Astrocyte (in vitro differentiated cells and primary cell): ENCODE measurements around the gene RAB11FIP4. TPM values are rescaled to one million over a fixed set of nuclear protein-coding genes. Genes with fewer than 3 reads are reported as not detected.

Experiments used
- DNase-seq: peaks from one replicate; pipeline ENCODE4 v3.0.0-alpha.2; 2010; ENCODE audit warnings: low read depth
- FAIRE-seq: peaks from 2 replicates; lab custom pipeline; 2011; peaks lifted over from hg19 to GRCh38; lab: Jason Lieb, UNC
- H2AFZ ChIP-seq: 2 replicates; pipeline ENCODE4 v1.6.0; 2012; ENCODE audit warnings: low read depth, low read length, inconsistent platforms
- H3K27ac ChIP-seq: 2 replicates; pipeline ENCODE4 v1.5.1; 2011; ENCODE audit warnings: low read depth, low read length, inconsistent platforms
- H3K27me3 ChIP-seq: 2 replicates; pipeline ENCODE4 v1.6.0; 2011; ENCODE audit warnings: low read length, inconsistent platforms; ENCODE audit not compliant: insufficient read depth
- H3K36me3 ChIP-seq: 2 replicates; pipeline ENCODE4 v1.5.1; 2011; ENCODE audit warnings: low read length, inconsistent platforms; ENCODE audit not compliant: insufficient read depth
- H3K4me1 ChIP-seq: 2 replicates; pipeline ENCODE4 v1.5.1; 2011; ENCODE audit warnings: low read length, inconsistent platforms; ENCODE audit not compliant: insufficient read depth
- H3K4me2 ChIP-seq: 2 replicates; pipeline ENCODE4 v1.6.0; 2012; ENCODE audit warnings: low read length, inconsistent platforms
- H3K4me3 ChIP-seq: 2 replicates; pipeline ENCODE4 v1.5.1; 2011; ENCODE audit warnings: low read depth, mild to moderate bottlenecking, low read length, inconsistent platforms; ENCODE audit not compliant: insufficient read depth
- H3K79me2 ChIP-seq: 2 replicates; pipeline ENCODE4 v1.6.0; 2012; ENCODE audit warnings: mild to moderate bottlenecking, low read length, inconsistent platforms; ENCODE audit not compliant: insufficient read depth
- H3K9ac ChIP-seq: 2 replicates; pipeline ENCODE4 v1.6.0; 2012; ENCODE audit warnings: mild to moderate bottlenecking, low read length, inconsistent platforms
- H3K9me3 ChIP-seq: 2 replicates; pipeline ENCODE4 v1.5.1; 2012; ENCODE audit warnings: low read depth, mild to moderate bottlenecking, low read length, inconsistent platforms; ENCODE audit not compliant: insufficient read depth
- H4K20me1 ChIP-seq: 2 replicates; pipeline ENCODE4 v1.6.0; 2012; ENCODE audit warnings: low read length, inconsistent platforms; ENCODE audit not compliant: insufficient read depth
- H3K27ac Mint-ChIP-seq: one replicate; pipeline ENCODE4 v1.8.0; 2021; ENCODE audit warnings: mild to moderate bottlenecking, mixed read lengths; ENCODE audit not compliant: unreplicated experiment
- H3K27me3 Mint-ChIP-seq: one replicate; pipeline ENCODE4 v1.8.0; 2021; ENCODE audit warnings: low read depth, mixed read lengths; ENCODE audit not compliant: unreplicated experiment
- H3K36me3 Mint-ChIP-seq: one replicate; pipeline ENCODE4 v1.8.0; 2021; ENCODE audit warnings: low read depth, mixed read lengths; ENCODE audit not compliant: unreplicated experiment
- H3K4me1 Mint-ChIP-seq: one replicate; pipeline ENCODE4 v1.8.0; 2021; ENCODE audit warnings: low read depth, mixed read lengths; ENCODE audit not compliant: unreplicated experiment
- H3K4me3 Mint-ChIP-seq: one replicate; pipeline ENCODE4 v1.8.0; 2021; ENCODE audit warnings: mild to moderate bottlenecking, moderate library complexity, mixed read lengths; ENCODE audit not compliant: unreplicated experiment
- H3K9me3 Mint-ChIP-seq: one replicate; pipeline ENCODE4 v1.8.0; 2021; ENCODE audit warnings: mild to moderate bottlenecking, mixed read lengths; ENCODE audit not compliant: unreplicated experiment
- CTCF ChIP-seq: IDR thresholded peaks from 2 replicates; pipeline ENCODE4 v1.5.1; 2011; ENCODE audit warnings: low read depth, mild to moderate bottlenecking, inconsistent platforms, low read length, moderate library complexity; ENCODE audit not compliant: insufficient read depth
- EZH2 ChIP-seq: IDR thresholded peaks from 2 replicates; pipeline ENCODE4 v1.6.1; 2012; ENCODE audit warnings: mild to moderate bottlenecking, low read length, inconsistent platforms; ENCODE audit not compliant: insufficient read depth
- total RNA-seq: library from RNA; stranded (reverse); gene quantifications from 2 replicates; pipeline ENCODE4 v1.2.1, GENCODE V29; 2021

The RAB11FIP4 gene
- total RNA-seq, 1 donor from 2014 or later, result 4.4 TPM

- peaks cover 28% of the 10 kb centered on the region for H3K27me3 Mint-ChIP-seq
- Histone ChIP-seq H3K4me3 (no peak overlapping the region), H3K4me2 (no peak overlapping the region), H3K27ac (no peak overlapping the region), H4K20me1 (no peaks in the 10 kb centered on the region), H3K4me1 (no peaks in the 10 kb centered on the region), H3K9me3 (no peaks in the 10 kb centered on the region), H3K27me3 (peaks cover 4% of the 10 kb centered on the region), H3K36me3 (no peaks in the 10 kb centered on the region), H3K79me2 (no peaks in the 10 kb centered on the region), H2AFZ (no peak overlapping the region), H3K9ac (no peak overlapping the region)
- no peaks in the 10 kb centered on the region for H3K36me3 Mint-ChIP-seq
- DNase-seq (no peak), FAIRE-seq (no peak)
- H3K4me3 Mint-ChIP-seq, result no peak overlapping the region
- H3K9me3 Mint-ChIP-seq, result no peaks in the 10 kb centered on the region
- peaks cover 8% of the 10 kb centered on the region for H3K4me1 Mint-ChIP-seq
- no peak overlapping the region for H3K27ac Mint-ChIP-seq
- TF ChIP-seq CTCF (no peak), EZH2 (no peak)
These were observed 12.8 kb downstream of the RAB11FIP4 start for GRCh38 chr17:31404028-31404949.

- peaks cover 28% of the 10 kb centered on the region for H3K27me3 Mint-ChIP-seq
- Histone ChIP-seq H3K4me1 (no peaks in the 10 kb centered on the region), H4K20me1 (no peaks in the 10 kb centered on the region), H3K36me3 (no peaks in the 10 kb centered on the region), H3K4me3 (no peak overlapping the region), H3K79me2 (no peaks in the 10 kb centered on the region), H3K4me2 (no peak overlapping the region), H3K9me3 (no peaks in the 10 kb centered on the region), H3K27ac (no peak overlapping the region), H3K9ac (no peak overlapping the region), H2AFZ (no peak overlapping the region), H3K27me3 (peaks cover 4% of the 10 kb centered on the region)
- H3K36me3 Mint-ChIP-seq, result no peaks in the 10 kb centered on the region
- TF ChIP-seq EZH2 (no peak), CTCF (no peak)
- H3K4me1 Mint-ChIP-seq, result peaks cover 8% of the 10 kb centered on the region
- H3K4me3 Mint-ChIP-seq, result no peak overlapping the region
- FAIRE-seq (no peak), DNase-seq (no peak)
- no peaks in the 10 kb centered on the region for H3K9me3 Mint-ChIP-seq
- no peak overlapping the region for H3K27ac Mint-ChIP-seq
These were observed 14.5 kb downstream of the RAB11FIP4 start for GRCh38 chr17:31405890-31406371.

- TF ChIP-seq EZH2, result no peak
- no peak for TF ChIP-seq CTCF
- Histone ChIP-seq H3K9me3 (no peaks in the 10 kb centered on the region), H3K36me3 (no peaks in the 10 kb centered on the region), H3K27ac (no peak overlapping the region), H3K79me2 (no peaks in the 10 kb centered on the region), H3K4me2 (no peak overlapping the region), H3K9ac (no peak overlapping the region), H3K4me3 (no peak overlapping the region), H3K4me1 (no peaks in the 10 kb centered on the region), H3K27me3 (peaks cover 4% of the 10 kb centered on the region), H2AFZ (no peak overlapping the region), H4K20me1 (no peaks in the 10 kb centered on the region)
- H3K36me3 Mint-ChIP-seq, result no peaks in the 10 kb centered on the region
- no peaks in the 10 kb centered on the region for H3K9me3 Mint-ChIP-seq
- DNase-seq (no peak), FAIRE-seq (no peak)
- no peak overlapping the region for H3K4me3 Mint-ChIP-seq
- H3K27me3 Mint-ChIP-seq, result peaks cover 29% of the 10 kb centered on the region
- H3K27ac Mint-ChIP-seq, result no peak overlapping the region
- H3K4me1 Mint-ChIP-seq, result peaks cover 11% of the 10 kb centered on the region
These were observed 17.1 kb downstream of the RAB11FIP4 start for GRCh38 chr17:31408586-31408985.
